DMS53 (cell line): ENCODE results near the gene RSPH9.
A peak's percentile ranks its signal among the peaks of the same experiment; 100 is the strongest.

Experiments
- DNase-seq: peaks from one replicate; lab custom pipeline; 2025; lab: John Stamatoyannopoulos, UW

The RSPH9 gene, protein sequence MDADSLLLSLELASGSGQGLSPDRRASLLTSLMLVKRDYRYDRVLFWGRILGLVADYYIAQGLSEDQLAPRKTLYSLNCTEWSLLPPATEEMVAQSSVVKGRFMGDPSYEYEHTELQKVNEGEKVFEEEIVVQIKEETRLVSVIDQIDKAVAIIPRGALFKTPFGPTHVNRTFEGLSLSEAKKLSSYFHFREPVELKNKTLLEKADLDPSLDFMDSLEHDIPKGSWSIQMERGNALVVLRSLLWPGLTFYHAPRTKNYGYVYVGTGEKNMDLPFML

DNA sequence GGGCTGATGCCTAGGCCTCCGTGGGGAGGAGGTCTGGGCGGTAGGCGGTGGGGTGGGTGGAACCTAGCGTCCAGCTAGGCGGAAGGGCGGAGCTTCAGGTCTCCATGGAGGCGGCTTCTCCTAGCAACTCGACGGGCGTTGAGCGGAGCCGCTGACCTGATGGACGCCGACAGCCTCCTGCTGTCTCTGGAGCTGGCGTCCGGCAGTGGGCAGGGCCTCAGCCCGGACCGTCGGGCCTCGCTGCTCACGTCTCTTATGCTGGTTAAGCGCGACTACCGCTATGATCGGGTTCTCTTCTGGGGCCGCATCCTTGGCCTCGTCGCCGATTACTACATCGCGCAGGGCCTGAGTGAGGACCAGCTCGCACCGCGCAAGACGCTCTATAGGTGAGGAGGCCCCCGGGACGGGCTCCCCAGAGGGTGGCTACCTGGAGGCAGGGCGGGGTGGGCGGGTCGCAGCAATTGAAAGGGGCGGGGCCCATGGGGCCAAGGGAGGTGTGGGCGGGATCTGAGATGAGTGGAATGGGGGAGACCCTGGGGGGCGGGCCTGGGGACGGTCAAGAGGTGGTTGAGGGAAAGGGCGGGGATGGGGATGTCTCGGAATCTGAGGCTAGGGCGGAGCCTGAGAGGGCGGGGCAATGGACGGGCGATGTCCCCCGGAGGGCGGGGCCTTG lies at the start of gene RSPH9:
Gene RSPH9 (plus strand): TSS at position 97 of the 673 bp plus-strand sequence. CDS start 63 bp downstream, at position 160.
- DNase-seq: peak; percentile 89

DNA sequence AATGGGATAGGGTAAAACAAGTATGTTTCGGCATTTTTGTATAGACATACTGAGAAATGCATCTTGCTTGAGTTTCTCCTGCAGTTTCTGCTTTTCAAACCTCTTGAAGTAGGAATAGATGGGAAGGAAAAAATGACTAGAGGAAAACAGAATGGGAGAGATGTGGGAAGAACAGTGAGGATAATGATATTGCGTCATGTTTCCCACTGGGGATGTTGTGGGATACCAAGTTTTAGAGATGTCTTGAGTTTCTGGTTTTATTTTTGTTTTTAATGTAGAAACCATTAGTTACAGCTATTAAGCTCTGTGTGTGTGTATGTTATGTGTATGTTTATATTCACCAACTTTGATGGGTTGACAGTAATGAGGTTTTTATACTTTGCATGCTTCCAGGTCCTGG lies 44.2 kb upstream of the RSPH9 start:
- DNase-seq: no peak

DNA sequence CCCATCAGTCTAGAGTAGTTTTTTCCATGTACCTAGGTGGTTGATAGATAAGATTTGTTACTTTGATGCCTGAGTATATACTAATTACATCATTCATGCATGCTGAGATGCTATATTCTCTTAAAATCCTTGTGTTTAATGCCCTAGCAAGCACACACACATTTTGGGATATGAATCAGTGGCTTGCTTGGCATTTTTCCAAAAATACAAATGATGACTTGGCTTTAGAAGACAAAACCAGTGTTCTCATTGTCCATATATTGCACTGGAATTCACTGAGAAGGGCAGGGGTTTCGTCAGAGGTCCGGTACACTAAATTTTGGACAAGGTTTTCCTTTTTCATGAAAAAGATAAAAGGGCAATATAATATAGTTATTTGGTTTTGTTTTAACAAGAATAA lies 40.7 kb upstream of the RSPH9 start:
- DNase-seq: no peak

DNA sequence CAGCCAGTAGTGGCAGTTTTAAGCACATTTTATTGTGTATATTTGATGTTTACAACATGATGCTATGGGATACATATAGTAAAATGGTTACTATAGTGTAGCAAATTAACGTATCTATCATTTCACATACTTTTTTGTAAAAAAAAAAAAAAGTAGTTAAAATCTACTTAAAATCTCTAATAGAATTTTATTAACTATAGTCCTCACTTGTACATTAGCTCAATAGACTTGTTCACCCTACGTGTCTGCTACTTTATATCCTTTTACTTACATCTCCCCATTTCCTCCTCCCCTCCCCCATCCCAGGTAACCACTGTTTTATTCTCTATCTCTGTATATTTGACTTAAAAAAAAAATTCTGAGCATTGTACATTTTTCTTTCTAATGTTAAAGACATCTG lies 38.8 kb upstream of the RSPH9 start:
- DNase-seq: no peak

DNA sequence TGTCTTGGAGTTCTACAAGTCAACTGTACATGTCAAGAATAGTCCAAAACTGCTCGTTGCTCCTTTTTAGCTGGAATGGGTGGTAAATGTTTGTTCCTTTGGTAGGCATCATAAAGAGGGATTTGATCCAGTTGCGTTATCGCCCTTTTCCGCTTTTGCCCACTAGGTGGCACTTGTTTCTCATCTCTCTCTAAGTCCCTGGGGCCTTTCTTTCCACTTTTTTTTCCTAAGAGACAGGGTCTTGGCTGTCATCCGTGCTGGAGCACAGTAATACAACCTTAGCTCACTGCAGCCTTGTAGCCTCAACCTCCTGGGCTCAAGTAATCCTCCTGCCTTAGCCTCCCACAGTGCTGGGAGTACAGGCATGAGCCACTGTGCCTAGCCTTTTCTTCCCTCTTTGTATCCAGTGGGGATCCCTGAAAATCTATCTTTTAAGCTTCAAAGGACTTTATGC lies 36.5 kb upstream of the RSPH9 start:
- peak; percentile 87 for DNase-seq

DNA sequence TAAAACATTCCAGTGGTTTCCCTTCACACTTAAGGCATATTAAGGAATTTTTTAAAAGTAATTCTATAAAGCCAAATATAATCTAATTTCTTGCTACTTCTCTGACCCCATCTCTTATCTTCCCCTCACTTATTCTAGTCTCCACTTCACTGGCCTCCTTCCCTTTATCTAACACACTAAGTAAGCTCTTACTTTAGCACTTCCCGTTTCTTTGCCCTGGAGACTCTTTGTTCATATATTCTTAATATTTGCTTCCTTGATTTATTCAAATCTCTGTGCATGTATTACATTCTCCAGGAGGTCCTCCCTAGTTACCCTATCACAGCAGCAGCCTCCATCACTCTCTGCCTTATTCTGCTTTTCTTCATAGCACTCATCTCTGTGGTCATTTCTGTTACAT lies 36.0 kb upstream of the RSPH9 start:
- DNase-seq: no peak

DNA sequence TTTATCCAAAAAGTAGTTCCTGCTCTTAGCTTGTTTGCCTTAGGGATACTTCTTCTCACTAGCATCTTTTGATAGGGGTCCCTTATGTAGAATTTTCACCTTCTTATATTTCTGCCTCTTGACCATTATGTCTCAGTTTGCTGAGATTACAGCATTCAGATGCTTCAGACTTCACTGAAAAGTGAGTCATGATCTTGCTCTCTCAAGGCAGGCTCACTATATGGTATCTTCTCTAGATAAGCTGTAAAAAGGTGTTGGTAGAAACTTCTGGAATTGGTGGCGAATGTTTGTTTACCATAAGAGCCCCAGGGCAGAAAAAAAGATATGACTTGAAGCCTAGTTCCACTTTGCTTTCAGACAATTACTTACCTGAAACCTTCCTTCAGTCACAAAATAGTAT lies 35.4 kb upstream of the RSPH9 start:
- no peak for DNase-seq

DNA sequence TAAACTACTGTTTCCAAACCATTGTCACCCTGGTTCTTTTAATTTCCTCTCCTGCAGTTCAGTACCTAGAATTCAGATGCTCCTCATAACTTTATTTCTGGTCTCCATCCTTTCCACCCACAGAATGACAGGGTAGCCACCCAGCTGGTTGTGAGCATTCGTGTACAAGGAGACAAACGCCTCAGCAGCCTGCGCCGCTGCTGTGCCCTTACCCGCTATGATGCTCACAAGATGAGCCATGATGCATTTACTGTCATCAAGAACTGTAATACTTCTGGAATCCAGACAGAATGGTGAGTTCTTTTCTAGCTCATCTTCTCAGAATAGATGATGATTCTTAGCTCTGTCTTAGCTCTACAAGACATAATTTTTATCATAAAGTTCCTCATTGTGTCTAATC lies 34.4 kb upstream of the RSPH9 start:
- no peak for DNase-seq

DNA sequence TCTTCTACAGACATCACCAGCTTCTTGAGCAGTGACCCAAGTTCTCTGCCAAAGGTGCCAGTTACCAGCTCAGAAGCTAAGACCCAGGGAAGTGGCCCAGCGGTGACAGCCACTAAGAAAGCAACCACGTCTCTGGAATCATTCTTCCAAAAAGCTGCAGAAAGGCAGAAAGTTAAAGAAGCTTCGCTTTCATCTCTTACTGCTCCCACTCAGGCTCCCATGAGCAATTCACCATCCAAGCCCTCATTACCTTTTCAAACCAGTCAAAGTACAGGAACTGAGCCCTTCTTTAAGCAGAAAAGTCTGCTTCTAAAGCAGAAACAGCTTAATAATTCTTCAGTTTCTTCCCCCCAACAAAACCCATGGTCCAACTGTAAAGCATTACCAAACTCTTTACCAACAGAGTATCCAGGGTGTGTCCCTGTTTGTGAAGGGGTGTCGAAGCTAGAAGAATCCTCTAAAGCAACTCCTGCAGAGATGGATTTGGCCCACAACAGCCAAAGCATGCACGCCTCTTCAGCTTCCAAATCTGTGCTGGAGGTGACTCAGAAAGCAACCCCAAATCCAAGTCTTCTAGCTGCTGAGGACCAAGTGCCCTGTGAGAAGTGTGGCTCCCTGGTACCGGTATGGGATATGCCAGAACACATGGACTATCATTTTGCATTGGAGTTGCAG lies 31.0 kb upstream of the RSPH9 start:
- no peak for DNase-seq

DNA sequence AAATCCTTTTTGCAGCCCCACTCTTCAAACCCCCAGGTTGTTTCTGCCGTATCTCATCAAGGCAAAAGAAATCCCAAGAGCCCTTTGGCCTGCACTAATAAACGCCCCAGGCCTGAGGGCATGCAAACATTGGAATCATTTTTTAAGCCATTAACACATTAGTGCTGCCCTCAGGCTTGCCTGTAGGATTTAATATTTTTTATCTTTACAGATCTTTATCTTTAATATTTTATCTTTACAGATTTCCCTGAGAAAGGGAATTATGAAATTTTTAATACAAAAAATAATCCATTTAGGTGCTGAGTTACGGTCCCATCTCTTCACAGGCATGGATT lies 30.5 kb upstream of the RSPH9 start:
- no peak for DNase-seq

DNA sequence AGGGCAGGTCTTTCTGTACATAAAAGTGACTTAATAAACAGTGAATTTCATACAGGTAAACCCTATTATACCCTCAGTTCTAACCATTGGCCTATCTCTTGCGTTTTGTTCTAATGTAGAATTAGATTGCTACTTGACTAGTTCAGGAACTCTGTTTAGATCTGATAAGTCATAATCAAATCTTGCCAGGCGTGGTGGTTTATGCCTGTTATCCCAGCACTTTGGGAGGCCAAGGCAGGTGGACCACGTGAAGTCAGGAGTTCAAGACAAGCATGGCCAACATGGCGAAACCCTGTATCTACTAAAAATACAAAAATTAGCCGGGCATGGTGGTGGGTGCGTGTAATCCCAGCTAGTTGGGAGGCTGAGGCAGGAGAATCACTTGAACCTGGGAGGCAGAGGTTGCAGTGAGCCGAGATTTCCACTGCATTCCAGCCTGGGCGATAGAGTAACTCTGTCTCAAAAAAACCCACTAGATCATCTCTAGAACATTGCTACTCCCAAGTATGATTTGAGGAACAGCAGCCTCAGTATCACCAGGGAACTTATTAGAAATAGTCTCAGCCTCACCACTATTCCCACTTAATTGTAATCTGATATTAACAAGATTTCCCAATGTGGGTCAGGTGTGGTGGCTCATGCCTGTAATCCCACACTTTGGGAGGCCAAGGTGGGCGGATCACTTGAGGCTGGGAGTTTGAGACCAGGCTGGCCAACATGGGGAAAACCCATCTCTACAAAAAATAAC lies 27.9 kb upstream of the RSPH9 start:
- DNase-seq: no peak

DNA sequence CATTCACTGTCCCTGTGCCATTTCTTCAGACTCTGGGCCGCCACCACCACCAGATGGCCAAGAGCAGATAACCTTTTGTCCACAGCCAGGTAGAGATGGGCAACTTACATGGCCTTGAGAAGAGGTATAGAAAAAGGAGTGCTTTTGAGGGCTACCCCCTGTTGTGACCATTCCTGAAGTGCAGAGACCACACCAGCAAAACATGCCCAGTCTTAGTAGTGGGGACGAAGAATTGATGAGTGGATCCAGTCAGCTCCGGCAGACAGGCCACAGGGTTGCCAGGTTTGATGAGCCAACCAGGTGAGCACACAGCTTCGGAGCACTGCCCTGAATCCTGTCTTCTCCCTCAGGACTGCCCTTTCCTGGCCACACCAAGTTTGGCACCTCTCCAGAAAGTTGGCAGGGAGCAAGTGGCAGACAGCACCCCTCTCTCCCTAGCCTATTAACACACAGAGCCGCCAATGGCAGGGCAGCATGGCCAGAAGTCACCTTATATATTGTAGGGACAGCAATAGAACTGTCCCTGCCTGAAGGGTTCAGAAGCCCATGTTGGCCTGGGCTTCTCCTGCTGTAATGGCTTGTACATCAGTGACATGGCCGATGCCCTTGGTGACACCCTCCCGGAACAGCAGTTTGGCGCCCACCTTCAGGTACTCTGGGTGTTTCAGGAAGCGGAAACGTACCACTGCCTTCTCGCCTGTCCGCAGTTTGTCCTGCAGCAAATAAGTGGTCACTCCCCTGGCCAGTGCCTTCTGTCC lies 23.6 kb upstream of the RSPH9 start:
- DNase-seq: no peak

DNA sequence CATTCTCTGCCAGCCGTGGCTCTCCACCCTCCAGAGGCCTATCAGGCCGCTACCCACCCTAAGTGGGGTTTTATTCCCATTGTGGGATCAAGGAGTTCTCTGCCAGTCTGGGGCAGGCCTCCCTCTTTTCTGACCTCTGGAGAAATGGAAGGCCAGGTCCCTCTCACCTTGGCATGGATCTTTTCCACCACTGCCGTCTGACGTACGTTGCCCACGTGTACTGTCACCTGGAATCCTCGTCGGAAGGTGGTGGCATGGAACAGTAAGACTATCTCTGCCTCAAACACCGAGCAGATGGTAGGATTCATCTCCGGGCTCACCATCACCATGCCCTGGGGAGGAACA lies 23.0 kb upstream of the RSPH9 start:
- no peak for DNase-seq

DNA sequence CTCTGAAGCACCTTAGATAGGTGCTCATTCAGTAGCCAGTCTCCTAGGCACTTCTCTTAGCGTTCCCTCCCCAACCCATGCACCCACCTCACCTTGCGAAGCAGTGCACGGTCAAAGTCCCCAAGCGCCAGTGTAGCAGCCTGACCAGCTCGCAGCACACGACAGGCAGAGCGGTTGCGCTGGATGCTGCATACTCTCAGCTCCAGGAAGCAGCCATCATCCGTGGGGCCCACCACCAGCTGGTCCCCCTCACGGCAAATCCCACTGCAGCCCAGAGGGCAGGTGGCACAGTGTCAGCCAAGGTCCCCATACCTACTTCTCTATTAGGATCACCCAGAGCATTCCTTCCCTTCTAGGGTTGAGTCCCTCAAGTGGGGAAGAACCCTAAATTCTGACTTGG lies 22.3 kb upstream of the RSPH9 start:
- DNase-seq: no peak

DNA sequence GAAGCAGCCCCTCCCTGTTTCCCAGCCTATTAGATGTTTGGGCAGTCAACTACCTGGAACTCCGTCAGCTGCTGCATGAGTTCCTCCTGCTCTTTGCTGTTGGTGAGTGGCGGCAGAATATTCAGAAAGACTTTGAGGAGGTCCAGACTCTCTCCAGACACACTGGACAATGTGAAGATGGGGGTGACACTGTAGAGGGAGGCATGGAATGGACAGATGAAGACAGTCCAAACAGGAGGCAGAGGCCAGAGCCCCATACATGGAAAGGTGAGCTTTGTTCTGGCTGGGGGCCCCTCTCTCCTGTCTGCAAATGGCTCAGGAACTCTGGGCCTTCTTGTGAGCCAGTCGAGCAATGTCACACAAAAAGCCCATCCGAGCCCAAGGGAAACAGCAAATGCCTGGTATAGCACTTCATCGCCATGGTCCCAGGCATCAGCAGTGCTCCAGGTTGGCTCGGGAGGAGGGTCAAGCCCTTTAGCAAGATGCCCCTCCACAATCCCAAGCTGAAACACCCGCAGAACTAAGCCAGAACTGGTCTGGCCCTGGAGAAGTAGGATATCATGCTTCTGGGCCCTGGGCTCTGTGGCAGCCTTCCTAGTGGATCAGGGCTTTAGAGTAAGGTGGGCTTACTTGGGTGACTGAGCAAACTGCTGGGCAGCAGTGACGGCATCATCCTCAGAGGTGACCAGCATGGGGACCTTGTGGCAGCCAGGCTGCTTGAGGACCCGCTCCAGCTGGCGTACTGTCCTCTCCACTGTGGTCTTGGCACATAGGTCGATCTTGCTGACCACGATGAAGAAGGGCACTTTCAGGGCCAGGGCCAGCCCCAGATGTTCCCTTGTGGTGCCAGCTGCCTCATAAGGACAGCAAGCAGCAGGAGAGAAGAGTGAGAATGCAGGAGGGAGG lies 20.7 kb upstream of the RSPH9 start:
- no peak for DNase-seq

DNA sequence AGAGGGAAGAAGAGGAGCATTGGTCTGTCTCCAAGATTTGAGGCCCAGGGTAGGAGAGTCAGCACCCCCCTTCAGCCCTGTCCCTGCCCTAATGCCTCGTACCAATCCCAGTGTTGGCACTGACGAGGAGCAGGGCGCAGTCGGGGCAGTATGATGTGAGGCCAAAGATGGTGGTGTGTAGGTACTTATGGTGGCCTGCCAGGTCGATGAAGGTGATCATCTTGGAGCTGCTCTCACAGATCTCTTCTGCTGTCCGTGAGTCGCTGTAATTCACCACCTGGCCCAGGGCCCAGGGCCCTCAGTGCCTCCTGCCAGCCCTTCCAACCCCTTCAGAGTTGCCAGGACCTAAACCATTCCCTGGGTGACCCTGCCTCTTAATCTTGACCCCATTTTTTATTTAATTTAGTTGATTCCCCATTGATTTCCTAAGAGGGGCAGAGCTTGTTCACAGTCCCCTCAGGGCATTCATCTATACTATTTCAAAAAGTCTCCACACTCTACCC lies 20.0 kb upstream of the RSPH9 start:
- no peak for DNase-seq

DNA sequence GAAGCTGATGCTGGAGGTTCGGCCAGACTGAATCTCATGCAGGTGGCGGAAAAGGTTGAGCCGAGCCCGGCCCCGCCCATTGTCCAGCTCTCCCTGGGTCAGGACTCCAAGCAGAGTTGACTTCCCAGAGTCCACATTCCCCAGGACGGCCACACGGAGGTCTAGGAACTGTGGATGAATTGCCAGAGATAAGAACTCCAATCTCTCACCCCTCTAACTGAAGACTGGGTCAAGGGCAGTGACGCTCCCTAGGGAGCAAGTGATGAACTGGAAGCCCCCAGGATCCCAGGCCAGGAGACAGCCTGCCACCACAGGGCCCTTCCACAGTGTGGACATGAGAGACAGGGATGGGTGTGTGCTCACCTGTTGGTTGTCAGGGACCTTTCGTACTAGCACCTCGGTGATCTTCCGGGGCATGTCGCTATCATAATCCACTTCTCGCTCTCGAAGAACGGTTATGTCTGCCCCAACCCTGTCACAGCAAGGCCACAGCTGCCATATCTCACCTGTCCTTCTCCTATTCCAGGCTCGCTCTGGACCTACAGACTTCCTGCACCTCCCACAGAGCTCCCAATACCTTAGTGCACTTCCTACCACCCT lies 19.3 kb upstream of the RSPH9 start:
- no peak for DNase-seq

DNA sequence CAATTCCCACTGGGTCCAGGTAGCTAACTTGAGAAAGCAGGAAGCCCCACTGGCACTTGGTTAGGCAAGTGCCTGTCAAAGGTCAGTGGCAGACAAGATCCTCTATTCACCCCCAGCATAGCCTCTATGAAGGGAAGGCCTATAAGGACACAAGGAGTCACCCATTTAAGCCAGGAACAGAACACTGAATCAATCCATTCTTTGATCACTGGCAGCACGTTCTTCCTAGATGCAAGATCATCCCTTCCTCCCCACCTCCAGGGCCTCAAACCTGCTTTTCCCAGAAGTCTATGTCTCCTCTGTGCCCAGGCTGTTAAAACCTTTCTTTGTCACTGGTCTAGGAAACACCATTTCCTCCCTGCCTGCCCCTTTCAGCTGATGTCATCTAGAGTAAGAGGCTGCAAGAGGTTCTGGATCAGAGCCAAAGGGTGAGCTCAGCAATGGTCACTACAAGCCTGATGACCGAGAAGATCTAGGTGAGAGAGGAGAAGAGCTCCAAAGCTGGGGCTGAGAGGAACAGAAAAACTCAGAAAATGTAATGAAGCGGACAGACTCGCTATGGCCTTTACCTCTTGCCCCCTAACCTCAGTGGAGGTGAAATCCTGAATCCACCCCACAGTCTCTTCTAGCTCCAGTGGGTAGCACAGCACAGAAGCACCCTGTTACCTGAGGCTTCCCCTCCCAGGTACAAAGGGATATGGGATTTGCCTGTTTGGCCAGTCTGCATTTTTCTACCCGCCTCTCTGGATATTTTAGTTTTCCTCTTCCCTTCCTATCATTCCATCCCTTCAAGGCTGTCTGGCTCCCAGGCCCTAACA lies 17.6 kb upstream of the RSPH9 start:
- DNase-seq: peak; percentile 99

DNA sequence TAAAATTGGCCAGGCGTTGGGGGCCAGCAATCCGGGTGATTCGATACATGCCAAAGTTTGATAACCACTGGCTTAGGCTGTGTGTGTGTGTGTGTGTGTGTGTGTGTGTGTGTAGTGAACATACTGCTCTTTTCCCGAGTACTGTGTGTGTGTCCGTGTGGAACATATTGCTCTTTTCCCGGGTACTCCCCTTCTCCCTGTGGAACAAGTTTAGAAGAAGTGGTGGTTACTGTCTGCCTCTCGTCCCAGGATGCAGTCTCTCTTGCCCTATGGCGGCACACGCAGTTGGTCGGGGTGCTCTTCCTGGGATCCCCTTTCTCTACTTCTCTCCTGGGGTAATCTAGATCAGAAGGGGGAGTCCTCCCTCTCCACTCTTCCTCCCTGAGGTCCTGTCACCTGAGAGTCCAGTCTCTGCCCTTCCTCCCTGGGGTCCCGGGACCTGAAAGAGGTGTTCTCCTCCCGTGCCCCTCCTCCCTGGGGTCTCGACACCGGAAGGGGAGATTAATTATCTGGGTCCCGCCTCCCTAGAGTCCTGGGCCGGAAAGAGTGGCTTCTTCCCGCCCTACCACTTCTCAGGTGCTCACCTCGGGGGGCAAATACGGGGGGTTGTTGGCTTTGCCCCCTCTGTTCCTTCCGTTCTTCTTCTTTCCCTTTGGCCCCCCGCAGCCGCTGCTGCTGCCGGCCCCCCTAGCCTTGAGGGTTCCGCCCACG lies 16.3 kb upstream of the RSPH9 start:
- DNase-seq: peak; percentile 72
